NCI-H446 (cell line): ENCODE results near the gene NBPF20.
"Not testable (repeated sequence)": the region's sequence is repeated elsewhere in the genome, so short reads cannot be mapped to it uniquely, and the experiment has no call there.

Experiments used
- DNase-seq, 2 experiments: peaks; one replicate each; lab custom pipeline; 2025; lab: John Stamatoyannopoulos, UW

Gene NBPF20

GRCh38 chr1:145429329-145429728 lies 3.9 kb upstream of the NBPF20 start:
- not testable (repeated sequence) for DNase-seq

DNA sequence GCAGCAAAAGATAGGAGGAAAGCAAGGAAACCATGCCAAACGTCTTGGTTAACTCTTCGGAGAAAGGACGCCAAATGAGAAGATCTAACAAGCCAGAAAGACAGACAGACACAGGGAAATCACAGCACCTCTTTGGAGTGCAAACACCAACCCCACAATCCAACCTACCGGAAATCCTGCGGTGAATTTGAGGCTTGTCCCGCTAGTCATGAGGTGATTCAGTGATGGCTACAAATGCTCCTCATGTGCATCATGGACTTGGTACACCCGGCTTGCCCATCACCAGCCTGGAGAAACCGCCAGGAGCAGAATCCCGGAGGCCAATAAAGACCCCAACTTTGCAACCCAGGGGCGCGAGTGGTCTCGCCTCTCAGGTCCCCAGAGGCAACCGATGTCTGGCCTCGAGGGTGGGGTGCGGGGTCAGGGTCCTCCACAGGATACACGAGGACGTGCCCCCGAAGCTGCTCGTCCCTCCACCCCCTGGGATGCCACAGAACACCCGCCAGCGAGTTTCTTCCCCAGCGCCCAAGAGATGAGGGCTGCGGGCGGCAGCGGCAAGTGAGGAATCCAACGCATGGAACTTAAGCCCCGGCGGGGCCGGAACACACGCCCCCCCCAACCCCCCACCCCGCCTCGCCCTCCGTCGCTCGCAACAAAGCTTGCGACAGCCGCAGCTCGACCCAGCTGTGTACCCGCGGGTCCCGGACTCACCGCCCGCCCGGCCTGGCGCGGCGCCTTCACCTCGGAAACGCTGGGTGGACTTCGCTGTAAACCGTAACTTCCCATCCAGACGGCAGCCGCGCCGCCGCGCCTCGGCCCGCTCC lies 579 bp downstream of the NBPF20 start:
- DNase-seq = not testable (repeated sequence)

DNA sequence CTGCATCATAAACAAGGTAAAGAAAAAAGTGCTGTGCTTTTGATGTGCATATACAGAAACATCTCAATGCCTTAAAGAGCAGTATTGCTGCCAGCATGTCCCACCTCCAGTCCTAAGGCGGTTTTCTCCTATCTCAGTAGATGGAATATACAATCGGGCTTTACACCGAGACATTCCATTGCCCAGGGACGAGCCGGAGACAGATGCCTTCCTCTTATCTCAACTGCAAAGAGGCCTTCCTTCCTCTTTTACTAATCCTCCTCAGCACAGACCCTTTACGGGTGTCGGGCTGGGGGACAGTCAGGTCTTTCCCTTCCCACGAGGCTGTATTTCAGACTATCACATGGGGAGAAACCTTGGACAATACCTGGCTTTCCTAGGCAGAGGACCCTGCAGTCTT lies 10.3 kb downstream of the NBPF20 start:
- DNase-seq = not testable (repeated sequence)

DNA sequence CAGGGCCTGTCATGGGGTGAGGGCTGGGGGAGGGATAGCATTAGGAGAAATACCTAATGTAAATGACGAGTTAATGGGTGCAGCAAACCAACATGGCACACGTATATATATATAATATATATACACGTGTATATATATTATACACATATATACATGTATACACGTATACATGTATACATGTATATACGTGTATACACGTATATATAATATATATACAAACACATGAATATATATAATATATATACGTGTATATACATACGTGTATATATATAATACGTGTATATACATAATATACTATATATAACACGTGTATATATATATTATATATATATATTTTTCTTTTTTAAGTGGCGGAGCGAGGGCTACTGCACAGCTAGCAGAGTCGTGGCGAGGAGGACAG lies 18.1 kb downstream of the NBPF20 start:
- DNase-seq = not testable (repeated sequence)

DNA sequence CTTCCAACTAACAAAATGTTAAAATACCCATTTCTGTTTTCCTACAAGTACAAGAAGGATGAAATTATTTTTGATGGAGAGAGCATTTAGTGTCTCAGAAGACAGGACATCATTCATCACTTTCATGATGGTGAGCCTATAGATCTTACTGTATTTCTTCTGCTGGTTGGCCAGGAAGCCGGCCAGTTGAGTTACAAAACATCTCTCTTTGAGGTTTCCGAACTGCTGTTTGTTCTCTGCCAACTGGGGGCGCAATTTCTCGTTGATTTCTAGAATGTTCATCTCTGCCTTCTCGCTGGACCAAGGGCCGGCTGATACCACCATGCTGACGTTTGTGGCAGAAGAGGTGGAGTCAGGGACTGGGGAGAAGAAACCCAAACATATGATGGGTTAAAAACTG lies 20.5 kb downstream of the NBPF20 start:
- not testable (repeated sequence) for DNase-seq

DNA sequence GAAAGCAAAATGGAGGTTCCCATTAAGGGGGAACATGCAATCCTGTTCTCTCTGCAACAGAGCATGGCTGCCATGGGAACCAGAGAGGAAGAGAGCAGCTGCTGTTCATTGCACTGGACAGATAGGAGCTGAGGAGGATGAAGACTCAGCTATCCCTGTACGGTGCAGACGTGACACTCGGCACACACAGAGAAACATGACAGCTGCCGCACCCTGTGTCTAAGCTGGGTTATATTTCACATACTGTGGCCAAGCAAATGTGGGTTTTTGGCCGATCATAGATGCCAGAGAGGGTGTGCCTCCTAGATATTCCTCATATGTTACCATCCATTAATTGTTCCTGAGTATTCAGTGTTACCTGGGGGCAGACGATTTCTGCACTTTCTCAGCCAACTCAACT lies 24.7 kb downstream of the NBPF20 start:
- DNase-seq = not testable (repeated sequence)
